ENCODE data around the gene SLC4A1AP. TPM values are rescaled to one million over a fixed set of nuclear protein-coding genes. Genes with fewer than 3 reads are reported as not detected.

Gene SLC4A1AP
- total RNA-seq, 1 experiment from 2014 or later = 37.4 TPM

- DNase-seq (ENCODE audit: extremely low read depth, low read depth) = no peak
Observed at GRCh38 chr2:27697660-27698059, 34.0 kb downstream of the SLC4A1AP start.

DNA sequence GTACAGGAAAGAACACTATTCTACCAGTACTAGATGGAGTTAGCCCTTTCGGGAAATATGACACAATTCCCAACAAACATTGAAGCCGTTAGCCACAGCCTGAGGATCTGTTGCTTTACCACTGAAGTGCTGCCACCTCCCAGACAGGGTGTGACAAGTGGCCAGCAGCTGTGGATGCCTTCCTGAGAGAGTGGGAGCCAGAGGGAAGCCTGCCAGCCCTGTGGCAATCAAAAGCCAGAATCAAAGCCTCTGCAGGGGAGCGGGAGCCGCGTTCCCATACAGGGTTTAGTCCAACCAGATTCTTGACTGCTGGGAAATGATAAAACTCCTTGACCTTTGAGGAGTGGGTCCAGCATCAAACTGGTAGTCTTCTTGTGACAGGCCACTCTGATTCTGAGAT lies 38.0 kb downstream of the SLC4A1AP start:
- DNase-seq (ENCODE audit: extremely low read depth, low read depth) = no peak

DNA sequence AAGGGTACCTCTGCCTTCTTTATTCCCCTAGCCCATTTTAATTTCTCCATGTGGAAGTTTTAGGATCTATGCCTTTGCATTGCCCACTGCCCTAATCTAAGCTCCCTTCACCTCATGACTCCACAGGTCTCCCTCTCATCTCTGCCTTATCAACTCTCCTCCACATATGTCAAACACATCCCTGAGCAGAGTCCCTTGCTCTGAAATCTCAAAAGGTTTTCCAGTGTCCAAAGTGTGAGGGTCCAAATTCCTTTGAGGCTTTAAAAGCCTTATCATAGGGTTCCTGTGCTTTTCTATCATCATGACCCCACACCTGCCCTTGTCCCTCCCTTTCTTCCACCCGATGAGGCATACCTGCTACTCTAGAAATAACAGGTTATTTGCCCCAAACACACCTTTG lies 38.6 kb downstream of the SLC4A1AP start:
- no peak for DNase-seq (ENCODE audit: extremely low read depth, low read depth)

DNA sequence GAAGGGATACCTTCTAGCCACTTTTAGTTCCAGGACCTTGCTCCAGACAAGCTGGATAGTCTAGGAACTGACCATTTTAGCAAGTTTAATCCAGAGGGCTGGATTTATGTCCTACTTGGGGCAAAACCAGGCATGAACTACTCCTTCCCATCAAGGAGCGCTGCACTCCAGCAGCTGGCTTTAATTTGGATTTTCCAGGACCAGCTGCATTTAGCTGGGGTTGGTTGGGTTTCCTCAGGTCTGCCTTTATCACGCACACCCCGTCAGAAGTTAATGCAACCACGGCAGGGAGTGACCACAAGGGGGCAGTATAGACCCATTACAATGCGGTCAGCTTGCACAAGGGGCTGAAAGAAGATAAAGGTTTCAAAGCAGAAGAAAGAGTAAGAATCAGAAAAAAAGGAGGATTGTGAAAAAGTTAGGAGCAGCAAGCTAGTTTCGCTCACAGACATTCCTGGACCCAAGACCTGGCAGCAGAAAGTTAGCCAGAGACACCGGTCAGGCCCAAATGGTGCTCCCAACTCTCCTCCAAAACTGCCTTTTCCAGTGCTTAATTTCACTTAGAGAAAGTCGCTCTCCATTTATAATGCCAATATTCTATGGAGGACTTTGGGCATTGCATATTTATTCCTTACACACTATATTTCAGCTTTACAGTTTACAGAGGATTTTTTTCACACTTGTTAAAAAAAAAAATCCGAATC lies 40.1 kb downstream of the SLC4A1AP start:
- DNase-seq (ENCODE audit: extremely low read depth, low read depth) = peak; percentile 83

DNA sequence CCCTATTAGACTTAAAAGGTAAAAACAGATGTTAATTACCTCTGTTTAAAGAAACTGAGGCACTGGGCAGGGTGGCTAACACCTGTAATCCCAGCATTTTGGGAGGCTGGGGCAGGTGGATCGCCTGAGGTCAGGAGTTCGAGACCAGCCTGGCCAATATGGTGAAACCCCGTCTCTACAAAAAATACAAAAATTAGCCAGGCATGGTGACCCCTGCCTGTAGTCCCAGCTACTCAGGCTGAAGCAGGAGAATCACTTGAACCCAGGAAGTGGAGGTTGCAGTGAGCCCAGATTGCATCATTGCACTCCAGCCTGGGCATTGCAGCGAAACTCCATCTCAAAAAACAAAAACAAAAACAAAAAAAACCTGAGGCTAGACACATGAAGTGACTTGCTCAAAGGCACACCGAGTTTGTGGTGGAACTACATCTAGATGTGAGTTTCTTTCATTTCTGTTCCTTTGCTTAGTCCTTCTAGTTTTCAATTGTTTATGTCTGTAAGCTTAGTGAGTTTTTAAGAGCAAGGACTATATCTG lies 40.7 kb downstream of the SLC4A1AP start:
- DNase-seq (ENCODE audit: extremely low read depth, low read depth) = no peak

GRCh38 chr2:27705851-27706622 lies 42.3 kb downstream of the SLC4A1AP start:
- peak; percentile 87 for DNase-seq (ENCODE audit: extremely low read depth, low read depth)

GRCh38 chr2:27707462-27708256 lies 44.0 kb downstream of the SLC4A1AP start:
- DNase-seq (ENCODE audit: extremely low read depth, low read depth) = no peak

DNA sequence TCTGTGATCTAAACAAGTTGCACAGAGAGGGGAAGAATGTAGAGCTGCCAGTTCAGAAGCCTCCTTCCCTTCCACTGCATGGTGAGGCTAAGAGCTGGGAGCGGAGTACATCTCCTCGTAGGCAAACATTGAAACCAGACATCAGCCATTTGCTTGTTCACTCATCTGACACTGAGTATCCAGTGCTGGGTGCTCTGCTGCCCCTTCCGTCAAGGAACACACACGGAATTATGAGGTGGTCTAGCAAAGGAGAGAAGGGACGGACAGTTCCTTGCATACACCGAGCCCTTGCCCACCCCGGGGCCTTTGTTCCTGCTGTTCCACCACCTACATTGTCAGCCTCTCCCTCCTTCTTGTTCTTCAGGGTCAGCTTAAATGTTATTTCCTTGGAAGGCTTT lies 44.6 kb downstream of the SLC4A1AP start:
- DNase-seq (ENCODE audit: extremely low read depth, low read depth) = no peak

DNA sequence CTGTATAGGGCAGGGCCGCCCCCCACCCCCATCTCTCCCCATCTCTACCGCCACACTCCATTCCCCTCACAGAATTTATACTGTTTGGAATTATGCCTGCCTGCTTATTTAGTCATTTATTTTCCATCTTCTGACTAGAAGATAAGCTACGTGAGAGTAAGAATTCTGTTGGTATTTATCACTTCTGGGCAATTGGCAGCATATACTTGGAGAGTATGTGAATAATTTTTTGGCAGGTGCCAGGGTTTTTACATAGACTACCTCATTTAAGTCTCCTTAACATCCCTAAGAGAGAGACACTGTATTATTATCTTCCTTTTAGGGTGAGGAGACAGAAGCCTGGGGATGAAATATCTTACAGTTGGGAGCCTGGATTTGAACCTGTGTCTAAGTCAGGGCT lies 45.0 kb downstream of the SLC4A1AP start:
- DNase-seq (ENCODE audit: extremely low read depth, low read depth) = no peak

GRCh38 chr2:27709326-27709725 lies 45.6 kb downstream of the SLC4A1AP start:
- DNase-seq (ENCODE audit: extremely low read depth, low read depth) = no peak

GRCh38 chr2:27709960-27710575 lies 46.4 kb downstream of the SLC4A1AP start:
- no peak for DNase-seq (ENCODE audit: extremely low read depth, low read depth)

DNA sequence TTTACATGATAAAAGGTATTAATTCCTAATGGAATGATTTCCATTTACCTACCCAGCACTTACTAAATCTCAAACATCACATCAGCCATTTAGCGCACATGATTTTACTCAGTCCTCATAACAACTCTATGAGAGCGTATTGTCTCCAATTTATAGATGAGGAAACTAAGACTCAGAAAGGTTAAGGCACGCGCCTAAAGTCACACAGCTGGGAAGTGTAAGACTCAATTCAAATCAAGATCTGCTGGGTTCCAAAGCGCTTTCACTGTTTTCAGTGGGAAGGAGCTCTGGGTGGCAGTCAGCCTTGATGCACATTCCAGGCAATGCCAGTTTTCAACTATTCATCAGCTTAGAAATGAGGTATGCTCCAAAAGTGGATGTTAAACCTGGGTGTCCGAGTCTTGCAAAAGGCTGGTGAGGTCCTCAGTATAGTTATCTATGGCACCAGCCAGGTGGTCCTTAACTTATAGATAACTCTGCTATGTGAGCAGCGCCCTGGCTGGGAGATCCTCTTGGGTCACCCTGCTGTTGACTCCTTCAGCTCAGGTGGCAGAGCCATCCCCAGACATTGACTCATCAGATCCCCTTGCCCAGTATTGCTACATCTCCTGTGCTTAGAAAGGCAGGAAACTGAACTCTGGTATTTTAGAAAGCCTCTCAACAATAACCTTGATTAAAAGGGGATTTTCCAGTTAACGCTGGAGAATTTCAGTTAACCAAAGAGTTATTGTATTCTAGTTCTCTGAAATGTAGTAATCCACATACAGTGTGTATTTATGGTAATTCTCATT lies 47.1 kb downstream of the SLC4A1AP start:
- no peak for DNase-seq (ENCODE audit: extremely low read depth, low read depth)

- DNase-seq (ENCODE audit: extremely low read depth, low read depth) = no peak
Observed at GRCh38 chr2:27711804-27712203, 48.1 kb downstream of the SLC4A1AP start.

DNA sequence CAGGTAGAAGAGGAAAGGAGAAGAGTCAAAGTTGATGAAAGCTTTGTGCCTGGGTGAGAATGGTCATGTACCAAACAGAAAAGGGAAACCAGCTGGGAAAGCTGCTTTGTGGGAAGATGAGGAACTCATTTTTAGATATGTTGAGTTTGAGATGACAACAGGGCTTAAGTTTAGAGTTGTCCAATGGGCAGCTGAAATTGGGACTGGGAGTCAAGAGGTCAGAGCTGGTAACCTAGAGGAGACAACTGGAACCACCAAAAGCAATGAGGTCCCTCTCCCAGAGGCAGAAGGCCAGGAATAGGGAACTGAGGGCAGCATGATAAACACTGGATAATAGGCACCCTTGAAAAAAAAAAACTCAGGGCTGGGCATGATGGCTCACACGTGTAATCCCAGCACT lies 48.8 kb downstream of the SLC4A1AP start:
- no peak for DNase-seq (ENCODE audit: extremely low read depth, low read depth)

- no peak for DNase-seq (ENCODE audit: extremely low read depth, low read depth)
Observed at GRCh38 chr2:27713201-27713600, 49.5 kb downstream of the SLC4A1AP start.

GRCh38 chr2:27714053-27714452 lies 50.4 kb downstream of the SLC4A1AP start:
- no peak for DNase-seq (ENCODE audit: extremely low read depth, low read depth)

GRCh38 chr2:27714851-27715291 lies 51.2 kb downstream of the SLC4A1AP start:
- DNase-seq (ENCODE audit: extremely low read depth, low read depth) = no peak

DNA sequence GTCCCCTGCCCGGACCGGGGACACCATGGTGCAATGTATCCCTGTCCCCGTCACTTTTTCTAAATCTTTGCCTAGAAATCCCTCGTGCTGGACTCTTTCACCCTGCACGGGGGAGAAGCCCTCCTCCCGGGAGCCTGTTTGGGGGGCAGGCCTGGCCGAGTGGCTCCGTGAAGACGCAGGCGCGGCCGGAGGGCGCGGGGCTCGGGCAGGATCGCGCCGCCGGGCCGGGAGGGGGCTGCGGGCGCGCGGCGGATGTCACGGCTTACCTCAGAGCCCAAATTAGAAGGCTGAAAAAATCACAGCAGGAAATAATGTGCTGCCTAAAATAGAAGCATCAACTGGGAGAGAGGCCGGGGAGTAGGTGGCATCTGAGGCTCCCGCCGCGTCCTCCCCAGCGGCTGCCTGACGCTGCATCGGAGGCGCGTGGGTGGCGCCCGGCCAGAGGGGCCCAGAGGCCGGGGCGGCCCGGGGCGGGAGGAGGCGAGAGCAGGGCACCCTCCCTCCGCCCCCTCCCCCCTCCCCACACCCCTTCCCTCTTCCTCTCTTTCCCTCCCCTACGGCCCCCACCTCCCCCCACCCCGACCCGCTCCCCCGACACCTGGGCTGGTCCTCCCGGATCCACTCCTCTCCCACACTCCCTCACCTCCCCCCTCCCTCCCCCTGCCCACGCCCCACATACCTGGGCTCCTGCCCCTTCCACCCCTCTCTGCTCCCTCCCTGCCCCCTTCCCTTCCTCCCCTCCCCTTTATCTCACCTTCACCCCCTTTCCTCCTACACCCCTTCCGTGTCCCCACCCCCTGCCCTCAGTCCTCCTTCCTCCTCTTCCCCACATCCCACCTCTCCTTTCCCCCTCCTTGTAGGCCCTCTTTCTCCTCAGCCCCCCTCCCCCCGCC lies 51.9 kb downstream of the SLC4A1AP start:
- no peak for DNase-seq (ENCODE audit: extremely low read depth, low read depth)
